ENCODE measurements around the gene PPP2CA.

Gene PPP2CA

GRCh38 chr5:134225780-134226440, at the start of gene PPP2CA:
Gene PPP2CA, minus strand, starts transcription at chr5:134226073. Its CDS starts 212 bp downstream, at chr5:134225861.
- H3K4me3 ChIP-seq (ENCODE audit: low read depth, low read length) = peak within 1 kb of the TSS; percentile 98
- TF ChIP-seq, protein P1, sequence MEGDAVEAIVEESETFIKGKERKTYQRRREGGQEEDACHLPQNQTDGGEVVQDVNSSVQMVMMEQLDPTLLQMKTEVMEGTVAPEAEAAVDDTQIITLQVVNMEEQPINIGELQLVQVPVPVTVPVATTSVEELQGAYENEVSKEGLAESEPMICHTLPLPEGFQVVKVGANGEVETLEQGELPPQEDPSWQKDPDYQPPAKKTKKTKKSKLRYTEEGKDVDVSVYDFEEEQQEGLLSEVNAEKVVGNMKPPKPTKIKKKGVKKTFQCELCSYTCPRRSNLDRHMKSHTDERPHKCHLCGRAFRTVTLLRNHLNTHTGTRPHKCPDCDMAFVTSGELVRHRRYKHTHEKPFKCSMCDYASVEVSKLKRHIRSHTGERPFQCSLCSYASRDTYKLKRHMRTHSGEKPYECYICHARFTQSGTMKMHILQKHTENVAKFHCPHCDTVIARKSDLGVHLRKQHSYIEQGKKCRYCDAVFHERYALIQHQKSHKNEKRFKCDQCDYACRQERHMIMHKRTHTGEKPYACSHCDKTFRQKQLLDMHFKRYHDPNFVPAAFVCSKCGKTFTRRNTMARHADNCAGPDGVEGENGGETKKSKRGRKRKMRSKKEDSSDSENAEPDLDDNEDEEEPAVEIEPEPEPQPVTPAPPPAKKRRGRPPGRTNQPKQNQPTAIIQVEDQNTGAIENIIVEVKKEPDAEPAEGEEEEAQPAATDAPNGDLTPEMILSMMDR (IDR thresholded peaks at IDR 0.05; ENCODE audit: low read depth, low read length, missing control alignments) = no peak
- in situ Hi-C loops (cut with HindIII; ENCODE audit: low sequenced_read_pairs) = no loop called here
- DNase-seq (ENCODE audit: low read depth) = peak; percentile 94

- no peak for DNase-seq (ENCODE audit: low read depth)
- TF ChIP-seq, protein P1 (IDR thresholded peaks at IDR 0.05; ENCODE audit: low read depth, low read length, missing control alignments) = no peak
- no peak overlapping the region for H3K4me3 ChIP-seq (ENCODE audit: low read depth, low read length)
- in situ Hi-C loops (cut with HindIII; ENCODE audit: low sequenced_read_pairs) = no loop called here
Observed at GRCh38 chr5:134273642-134274395, 47.9 kb upstream of the PPP2CA start.

DNA sequence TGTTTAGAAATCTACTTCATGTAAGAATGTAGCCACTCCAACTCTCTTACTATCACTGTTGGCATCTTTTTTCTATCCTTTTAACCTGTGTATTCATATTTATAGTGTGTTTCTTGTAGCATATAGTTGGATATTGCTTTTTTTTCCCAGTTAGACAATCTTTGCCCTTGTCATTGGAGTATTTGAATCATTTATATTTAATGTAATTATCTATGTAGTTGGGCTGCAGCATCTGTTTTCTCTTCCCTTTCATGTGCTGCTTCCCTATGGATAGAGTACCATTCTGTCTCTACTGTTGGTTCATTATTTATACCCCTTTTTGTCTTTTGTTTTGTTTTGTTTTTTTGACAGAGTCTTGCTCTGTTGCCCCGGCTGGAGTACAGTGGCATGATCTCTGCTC, 45.2 kb upstream of the PPP2CA start:
- TF ChIP-seq, protein P1 (IDR thresholded peaks at IDR 0.05; ENCODE audit: low read depth, low read length, missing control alignments) = no peak
- no peak for DNase-seq (ENCODE audit: low read depth)
- in situ Hi-C loops (cut with HindIII; ENCODE audit: low sequenced_read_pairs) = no loop called here
- no peak overlapping the region for H3K4me3 ChIP-seq (ENCODE audit: low read depth, low read length)

DNA sequence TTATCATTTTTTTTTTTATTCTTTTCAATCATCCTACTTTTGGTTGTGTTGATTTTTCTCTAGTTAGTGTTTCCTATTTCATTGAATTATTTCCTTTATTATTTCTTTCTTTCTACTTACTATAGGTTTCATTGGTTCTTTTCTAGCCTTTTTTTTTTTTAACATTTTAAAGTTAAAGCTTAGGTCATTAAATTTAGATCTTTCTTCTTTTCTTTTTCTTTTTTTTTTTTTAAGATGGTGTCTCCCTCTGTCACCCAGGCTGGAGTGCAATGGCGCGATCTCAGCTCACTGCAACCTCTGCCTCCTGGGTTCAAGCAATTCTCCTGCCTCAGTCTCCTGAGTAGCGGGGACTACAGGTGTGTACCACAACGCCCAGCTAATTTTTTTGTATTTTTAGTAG, 43.0 kb upstream of the PPP2CA start:
- TF ChIP-seq, protein P1 (IDR thresholded peaks at IDR 0.05; ENCODE audit: low read depth, low read length, missing control alignments) = no peak

GRCh38 chr5:134268019-134268601, 42.2 kb upstream of the PPP2CA start:
- TF ChIP-seq, protein P1 (IDR thresholded peaks at IDR 0.05; ENCODE audit: low read depth, low read length, missing control alignments) = no peak
- no peak overlapping the region for H3K4me3 ChIP-seq (ENCODE audit: low read depth, low read length)
- DNase-seq (ENCODE audit: low read depth) = no peak
- in situ Hi-C loops (cut with HindIII; ENCODE audit: low sequenced_read_pairs) = loop anchor here (5.0 kb wide), 2 partner anchors 56 to 96 kb away; no protein-coding TSS in a partner anchor

More for the DNA sequence above, 43.0 kb upstream of the PPP2CA start:
- H3K4me3 ChIP-seq (ENCODE audit: low read depth, low read length) = no peak overlapping the region
- in situ Hi-C loops (cut with HindIII; ENCODE audit: low sequenced_read_pairs) = loop anchor here (5.0 kb wide), 2 partner anchors 57 to 97 kb away; no protein-coding TSS in a partner anchor
- no peak for DNase-seq (ENCODE audit: low read depth)

DNA sequence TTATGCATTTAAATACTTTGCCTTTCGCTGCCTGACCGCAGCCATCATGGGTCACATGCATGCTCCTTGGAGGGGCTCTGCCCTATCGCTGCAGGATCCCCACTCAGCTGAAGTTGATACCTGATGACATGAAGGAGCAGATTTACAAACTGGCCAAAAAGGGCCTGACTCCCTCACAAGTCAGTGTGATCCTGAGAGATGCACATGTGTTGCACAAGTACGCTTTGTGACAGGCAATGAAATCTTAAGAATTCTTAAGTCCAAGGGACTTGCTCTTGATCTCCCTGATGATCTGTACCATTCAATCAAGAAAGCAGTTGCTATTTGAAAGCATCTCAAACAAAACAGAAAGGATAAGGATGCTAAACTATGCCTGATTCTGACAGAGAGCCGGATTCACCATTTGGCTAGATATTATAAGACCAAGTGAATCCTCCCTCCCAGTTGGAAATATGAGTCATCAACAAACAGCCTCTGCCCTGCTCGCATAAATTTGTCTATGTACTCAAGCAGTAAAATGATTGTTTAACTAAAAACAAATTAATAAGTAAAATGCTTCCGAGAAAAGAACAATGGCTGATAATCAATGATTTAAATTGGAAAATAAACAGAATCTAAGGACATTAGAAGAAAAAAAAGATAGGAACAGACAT, 41.6 kb upstream of the PPP2CA start:
- TF ChIP-seq, protein P1 (IDR thresholded peaks at IDR 0.05; ENCODE audit: low read depth, low read length, missing control alignments) = no peak
- H3K4me3 ChIP-seq (ENCODE audit: low read depth, low read length) = no peak overlapping the region
- in situ Hi-C loops (cut with HindIII; ENCODE audit: low sequenced_read_pairs) = loop anchor here (5.0 kb wide), 2 partner anchors 55 to 95 kb away; no protein-coding TSS in a partner anchor
- DNase-seq (ENCODE audit: low read depth) = no peak
